Right lobe of liver (tissue), 4 donors: ENCODE data around the gene TBCD.

Experiments
- POLR2A ChIP-seq: fragments of 450-650 bp; IDR thresholded peaks from one replicate; pipeline ENCODE4 v1.6.1; 2017; ENCODE audit warnings: antibody characterized with exemption, mild to moderate bottlenecking
- TF ChIP-seq, protein P1 (sequence below), 4 donors: fragments of 200-600 bp in 3 of 4; fragments of 450-650 bp in 1 of 4; IDR thresholded peaks; one replicate each; pipeline versions ENCODE4 v1.5.1 to v1.8.0; 2016 to 2022; ENCODE audit warnings: antibody characterized with exemption in 4 of 4, mild to moderate bottlenecking in 2 of 4
- donor health status: DM: no; HTN: no; CAD: no.
- donor health status: DM: no; HTN: no; CAD: no.
- donor health status: DM: no; HTN: yes; CAD: no.

DNA sequence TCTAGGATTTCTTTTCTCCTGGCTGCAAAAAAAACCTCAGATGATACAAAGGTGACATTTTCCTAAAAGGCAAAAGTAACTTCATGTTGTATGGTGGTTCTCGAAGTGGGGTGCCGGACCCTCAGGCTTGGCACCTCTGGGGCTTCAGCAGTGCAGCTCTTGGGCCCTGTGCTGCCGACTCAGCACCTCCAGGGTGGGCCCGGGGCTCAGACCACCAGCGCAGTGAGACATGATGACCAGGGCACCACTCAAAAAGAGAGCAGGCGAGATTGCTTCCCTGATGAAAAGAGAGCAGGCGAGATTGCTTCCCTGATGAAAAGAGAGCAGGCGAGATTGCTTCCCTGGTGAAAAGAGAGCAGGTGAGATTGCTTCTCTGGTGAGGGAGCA is 186.6 kb downstream of the TBCD start:
- no peak for TF ChIP-seq POLR2A
- TF ChIP-seq, protein P1, sequence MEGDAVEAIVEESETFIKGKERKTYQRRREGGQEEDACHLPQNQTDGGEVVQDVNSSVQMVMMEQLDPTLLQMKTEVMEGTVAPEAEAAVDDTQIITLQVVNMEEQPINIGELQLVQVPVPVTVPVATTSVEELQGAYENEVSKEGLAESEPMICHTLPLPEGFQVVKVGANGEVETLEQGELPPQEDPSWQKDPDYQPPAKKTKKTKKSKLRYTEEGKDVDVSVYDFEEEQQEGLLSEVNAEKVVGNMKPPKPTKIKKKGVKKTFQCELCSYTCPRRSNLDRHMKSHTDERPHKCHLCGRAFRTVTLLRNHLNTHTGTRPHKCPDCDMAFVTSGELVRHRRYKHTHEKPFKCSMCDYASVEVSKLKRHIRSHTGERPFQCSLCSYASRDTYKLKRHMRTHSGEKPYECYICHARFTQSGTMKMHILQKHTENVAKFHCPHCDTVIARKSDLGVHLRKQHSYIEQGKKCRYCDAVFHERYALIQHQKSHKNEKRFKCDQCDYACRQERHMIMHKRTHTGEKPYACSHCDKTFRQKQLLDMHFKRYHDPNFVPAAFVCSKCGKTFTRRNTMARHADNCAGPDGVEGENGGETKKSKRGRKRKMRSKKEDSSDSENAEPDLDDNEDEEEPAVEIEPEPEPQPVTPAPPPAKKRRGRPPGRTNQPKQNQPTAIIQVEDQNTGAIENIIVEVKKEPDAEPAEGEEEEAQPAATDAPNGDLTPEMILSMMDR (IDR thresholded peaks at IDR 0.05) = no peak
